ENCODE data around the gene KCNH1.

The KCNH1 gene

DNA sequence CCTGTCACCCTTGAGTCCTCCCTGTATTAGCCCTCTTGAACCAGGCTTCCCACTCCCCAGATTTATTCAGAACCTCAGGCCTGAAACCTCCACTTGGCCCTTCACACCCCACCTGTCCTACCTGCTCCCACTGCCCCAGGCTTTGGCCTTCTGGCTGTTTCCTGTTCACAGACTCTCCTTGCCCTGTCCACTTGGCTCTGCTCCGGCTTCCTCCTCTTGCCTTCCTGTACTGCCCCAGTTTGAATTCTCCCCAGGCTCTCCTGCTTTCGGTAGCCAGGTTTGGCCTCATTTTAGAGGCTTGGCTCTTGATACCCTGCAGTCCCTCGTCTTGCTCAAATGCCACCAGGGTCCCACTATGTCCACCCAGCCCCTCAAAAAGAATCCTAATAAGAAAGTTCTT, 385.2 kb downstream of the KCNH1 start:
- DNase-seq = no peak

DNA sequence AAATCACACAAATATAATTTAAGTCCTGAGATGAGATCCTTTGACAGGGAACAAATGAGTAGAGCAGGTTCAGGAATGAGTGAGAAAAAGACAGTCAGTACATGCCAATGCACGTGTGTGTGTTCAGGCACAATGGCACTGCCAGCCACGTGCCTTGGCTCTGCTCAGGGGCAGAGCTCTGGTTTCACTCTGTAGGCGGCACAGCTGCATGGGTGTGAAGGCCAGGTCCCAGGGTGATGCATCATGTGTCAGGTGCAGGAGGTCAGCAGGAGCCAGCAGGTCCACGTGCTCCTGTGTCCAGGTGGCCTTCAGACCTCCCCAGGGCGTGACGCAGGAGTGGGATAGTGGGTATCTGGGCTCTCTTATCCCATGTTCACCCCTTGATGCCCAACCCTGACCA, 386.1 kb downstream of the KCNH1 start:
- DNase-seq = no peak

DNA sequence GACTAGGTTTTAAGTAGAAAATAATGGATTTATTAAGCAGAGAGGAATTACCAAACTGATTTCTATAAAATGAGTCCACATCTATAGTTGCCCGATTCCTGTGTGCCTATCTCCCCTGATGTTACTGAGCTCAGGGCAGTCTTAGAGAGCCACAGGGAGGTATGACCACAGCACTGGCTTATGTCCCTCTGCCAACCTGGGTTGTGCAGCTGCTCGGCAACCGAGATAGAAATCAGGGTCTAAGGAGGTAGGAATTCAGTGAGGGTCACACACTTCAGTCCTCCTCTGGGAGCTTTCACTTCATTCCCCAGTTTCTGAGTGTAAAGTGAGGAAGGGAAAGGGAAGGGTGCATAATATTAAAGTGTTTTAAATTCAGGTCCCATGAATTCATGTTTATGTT, 386.8 kb downstream of the KCNH1 start:
- no peak for DNase-seq

DNA sequence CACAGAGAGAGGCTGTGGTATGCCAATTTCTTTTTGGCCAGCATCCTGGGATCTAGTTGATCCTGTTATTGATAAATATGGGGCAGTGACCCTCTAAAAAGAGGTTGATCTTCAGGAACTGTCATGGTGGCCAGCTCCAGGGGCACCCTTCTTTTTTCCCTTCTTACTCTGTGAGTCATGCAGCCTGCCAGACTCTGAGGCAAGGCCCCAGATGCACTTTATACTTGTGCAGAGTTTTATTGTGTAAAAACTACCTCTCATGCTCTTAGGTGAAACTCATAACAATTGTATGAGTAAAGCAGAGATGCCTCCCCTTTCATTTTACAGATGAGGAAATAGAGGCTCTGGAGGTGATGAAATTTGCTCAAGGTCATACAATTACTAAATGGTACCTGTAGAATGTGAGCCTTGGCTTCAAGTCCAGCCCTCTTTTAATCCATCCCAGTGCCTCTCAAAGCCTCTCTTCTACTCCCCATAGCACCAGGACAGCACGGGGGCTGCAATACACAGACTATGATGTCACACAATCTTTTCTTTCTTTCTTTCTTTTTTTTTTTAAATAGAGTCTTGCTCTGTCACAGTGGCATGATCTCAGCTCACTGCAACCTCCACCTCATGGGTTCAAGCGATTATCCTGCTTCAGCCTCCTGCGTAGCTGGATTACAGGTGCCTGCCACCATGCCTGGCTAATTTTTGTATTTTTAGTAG, 387.8 kb downstream of the KCNH1 start:
- DNase-seq = no peak

DNA sequence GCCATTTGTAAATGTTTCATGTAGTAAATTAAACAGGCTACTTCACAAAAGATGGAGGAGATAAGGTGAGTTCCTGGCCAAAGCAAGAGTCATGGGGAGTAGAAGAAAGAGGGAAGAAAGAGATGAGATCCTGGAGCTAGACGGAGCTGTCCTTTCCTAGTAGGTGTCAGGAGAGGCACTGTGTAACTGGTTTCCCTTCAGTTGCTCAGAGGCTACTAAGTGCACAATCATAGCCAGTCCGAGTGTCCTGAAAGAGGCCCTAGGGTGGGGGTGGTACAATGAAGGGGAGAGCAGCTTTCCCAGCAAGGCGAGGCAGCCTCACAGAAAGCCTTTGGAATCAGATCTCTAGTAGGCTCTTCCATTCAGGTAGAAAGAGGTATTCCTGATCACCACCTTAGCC, 390.9 kb downstream of the KCNH1 start:
- no peak for DNase-seq

DNA sequence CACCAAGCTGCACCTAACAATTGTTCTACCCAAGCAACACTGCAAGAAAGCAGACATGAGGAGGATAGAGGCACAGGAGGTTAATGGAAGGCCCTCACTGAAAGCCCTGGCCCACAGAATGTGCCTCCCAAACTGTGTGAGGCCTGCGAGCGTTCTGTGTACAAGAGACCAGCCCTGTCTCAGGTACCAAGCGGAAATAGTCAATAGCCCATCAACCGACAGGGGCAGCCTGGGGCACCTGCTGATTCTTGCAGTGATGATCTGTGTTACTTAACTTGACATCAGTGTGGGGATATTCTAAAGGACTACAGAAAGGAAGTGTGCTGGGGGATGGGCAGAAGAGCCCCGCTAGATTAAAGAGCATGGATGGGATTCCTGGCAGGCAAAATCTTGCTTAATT, 392.4 kb downstream of the KCNH1 start:
- DNase-seq = no peak

DNA sequence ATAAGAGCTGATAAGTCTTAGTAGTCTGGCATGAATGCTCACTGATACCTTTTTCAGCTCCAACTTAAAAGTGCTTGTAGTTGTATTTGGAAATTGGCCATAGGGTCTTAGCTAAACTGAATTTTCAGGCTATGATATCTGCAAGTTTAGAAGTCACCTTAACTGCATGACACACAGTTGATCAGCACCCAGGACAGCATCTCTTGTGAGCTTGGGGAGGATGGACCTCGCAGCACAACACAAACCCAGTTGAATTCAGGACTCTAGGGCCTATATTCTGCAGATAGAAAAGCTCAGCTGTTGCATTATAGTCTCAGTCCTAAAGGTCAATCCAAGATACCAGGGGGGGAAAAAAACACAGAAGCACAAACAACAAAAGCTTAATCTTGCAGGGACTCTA, 394.3 kb downstream of the KCNH1 start:
- DNase-seq = no peak

DNA sequence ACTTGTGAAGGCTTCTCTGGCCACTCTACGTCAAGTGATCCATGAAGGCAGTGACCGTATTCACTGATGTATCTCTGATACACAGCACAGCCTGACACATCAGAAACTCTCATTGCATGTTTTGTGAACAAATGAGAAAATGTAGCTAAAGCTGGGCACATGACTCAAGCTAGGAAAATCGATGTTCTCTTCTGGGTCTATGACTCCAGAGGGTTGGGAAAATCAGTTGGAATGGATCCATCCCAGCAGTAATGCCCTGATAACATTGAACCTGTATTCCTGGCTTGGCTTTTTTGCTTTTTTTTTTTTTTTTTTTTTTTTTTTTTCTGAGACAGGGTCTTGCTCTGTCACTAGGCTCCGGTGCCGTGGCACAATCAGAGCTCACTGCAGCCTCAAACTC, 395.7 kb downstream of the KCNH1 start:
- DNase-seq = no peak

DNA sequence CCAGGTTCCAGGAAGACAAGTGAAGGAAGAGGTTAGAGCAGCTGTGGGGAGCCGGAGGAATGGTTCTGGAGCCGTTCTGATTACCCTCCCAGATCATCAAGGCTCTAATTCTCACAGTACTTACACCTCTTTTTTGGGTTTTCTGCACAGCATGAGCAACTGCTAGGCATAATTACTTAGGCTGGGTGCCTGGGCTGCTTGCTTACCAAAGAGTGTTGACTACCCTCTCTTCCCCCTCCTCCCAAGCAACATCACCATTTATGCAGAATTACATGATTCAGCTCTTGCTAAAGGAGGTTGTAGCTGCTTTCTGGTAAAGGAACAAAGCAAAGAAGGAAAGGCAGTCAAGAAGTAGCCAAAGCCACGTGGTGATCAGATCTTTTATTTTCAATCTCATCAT, 397.2 kb downstream of the KCNH1 start:
- DNase-seq = no peak

DNA sequence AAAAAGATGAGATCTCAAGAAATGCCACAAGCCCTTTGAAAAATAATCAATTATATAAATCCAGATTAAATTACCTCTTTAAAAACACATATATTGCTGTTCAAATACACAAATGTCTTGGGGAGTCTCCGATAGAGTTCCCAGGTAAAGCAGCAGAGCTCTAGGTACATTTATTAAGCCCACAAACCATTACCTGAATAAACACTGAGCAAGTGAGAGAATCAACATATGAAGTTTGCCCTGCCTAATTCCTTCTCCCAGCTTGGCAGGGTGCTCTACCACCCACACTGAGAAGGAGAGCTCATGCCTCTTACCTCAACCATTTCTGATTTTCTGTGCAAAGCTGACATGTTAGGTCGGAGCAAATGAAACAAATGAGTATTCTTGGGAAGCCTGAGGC, 402.4 kb downstream of the KCNH1 start:
- DNase-seq = no peak

DNA sequence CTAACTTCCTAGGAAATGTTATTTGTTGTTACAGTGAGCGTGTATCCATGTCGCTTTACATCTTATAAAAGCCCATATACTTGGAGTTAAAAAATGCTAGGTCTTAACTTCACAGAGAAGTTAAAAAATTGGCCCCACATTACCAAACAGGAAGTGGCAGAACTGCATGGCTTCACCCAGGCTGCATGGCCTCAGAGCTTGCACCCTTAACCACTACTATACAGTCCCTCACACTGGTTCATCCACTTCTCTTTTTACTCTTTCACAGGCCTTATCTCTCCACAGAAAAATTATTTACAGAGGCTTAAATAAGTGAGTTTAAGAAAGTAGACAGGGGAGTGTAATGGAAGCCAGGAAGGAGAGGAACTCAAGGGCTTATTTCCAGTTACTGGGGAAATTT, 402.8 kb downstream of the KCNH1 start:
- no peak for DNase-seq

DNA sequence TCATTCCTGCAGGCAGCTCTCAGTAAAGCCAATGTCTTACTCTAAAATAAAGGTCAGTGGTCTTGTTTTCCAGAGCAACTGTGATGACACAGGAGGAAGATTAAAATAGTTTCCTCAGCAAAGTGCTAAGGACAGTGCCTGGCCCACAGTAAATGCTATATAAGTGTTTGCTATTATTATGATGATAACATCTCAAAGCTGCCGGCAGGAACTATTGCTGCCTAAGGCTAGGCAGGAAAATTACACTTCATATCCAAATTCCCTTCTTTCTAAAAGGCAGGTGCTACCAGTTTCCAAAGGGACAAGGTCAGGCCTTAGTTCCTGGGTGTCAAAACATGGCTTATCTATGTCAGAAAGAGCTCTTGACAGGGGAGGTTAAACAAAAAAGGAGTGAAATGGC, 403.9 kb downstream of the KCNH1 start:
- no peak for DNase-seq

DNA sequence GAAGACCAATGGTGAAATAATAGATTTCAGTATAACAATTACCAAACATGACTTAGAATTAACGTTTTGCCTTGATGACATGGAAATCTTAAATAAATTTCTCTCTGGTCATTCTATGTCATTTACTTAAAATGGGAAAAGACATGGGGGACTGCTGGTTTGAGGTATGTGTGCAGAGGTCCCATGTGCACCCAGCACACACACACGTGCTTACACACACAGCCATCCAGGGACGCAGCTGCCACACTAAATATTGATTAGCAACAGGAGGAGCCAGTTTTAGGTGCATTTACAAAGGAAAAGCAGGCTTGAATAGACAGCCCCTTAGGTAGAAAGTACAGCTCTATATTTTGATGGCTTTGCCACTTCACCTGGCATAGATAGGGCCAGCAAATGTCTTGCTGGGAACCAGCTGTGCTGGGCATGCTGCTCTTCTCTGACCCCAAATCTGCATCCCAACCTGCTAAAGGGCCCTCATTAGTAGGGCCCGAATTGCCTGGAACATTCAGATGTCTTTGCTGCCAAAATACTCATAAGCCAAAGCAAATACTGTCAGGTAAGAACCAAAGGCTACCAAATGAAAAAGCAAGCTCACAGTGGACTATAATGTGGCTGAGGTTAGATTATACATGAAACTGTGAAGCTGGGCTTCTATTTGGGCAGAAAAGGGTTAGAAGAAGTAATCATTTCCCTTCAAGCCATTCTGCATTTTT, 405.4 kb downstream of the KCNH1 start:
- DNase-seq = no peak

DNA sequence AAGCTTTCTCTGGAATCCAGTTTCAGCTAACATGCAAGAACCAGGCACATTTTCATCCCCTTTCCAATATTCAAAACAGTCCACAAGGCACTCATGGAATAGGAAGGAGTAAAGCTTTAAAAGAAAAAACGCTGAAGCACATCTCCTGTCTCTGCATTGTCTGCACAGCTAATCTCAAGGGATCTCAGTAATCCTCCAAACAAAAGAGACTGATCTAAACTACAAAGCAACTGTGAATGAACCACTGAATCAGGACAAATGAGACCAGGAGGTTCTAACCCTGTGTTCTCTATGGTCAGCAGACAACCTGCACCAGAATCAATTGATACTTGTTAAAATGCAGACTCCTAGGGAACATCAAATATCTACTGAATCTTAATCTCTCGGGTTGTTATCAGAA, 406.2 kb downstream of the KCNH1 start:
- DNase-seq = no peak

DNA sequence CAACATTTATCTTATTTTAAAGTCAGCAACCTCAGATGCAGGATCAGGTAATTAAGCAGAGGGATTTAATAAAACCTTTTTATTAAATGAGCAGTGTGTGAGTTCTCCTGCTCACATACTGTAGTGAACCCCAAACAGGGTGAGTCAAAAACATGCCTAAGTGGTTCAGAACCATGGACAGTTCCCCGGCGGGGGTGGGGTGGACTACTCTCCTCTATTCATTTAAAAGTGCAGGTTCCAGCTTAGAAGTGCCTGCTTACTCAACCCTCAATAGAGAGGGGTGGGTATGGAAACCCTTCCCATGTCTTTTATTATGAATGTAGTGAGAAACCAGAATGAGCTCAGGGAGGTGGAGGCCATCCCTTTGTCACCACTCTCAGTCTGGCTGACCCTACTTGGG, 407.3 kb downstream of the KCNH1 start:
- no peak for DNase-seq

DNA sequence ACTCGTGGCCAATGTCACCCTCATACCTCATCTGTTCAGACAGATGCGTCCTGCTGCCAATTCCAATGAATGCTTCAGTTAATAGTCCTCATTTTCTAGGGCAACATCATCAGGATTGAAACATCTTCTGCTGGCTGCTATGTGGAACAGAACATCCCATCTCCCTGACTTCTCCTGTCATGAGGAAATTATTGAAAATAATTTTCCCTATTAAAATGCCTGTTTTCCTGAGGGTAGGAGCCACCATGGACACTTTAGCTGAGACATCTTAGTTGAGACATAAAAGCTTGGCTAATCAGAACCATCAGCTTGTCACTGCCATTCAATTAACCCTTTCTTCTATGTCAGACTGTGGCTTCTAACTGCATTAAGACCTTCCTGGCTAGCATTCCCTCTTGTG, 409.2 kb downstream of the KCNH1 start:
- DNase-seq = no peak

DNA sequence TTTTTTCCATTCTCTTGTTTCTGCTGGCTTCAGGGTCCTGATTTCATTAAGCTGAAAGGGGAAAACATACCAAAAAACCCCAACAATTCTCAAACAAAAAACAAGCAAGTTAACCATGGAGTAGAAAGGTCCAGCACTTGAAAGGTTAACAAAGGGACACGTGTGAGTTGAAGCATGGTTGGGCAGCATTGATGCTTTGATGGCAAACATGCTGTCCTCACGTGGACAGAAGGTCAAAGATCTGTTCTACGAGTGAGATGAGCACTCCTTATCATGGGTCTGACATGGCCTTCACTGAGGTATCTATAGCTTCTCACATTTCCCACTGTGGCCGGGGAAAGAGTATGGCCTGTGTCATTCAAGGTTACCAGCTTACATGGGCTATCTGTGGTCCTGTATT, 410.3 kb downstream of the KCNH1 start:
- DNase-seq = no peak

DNA sequence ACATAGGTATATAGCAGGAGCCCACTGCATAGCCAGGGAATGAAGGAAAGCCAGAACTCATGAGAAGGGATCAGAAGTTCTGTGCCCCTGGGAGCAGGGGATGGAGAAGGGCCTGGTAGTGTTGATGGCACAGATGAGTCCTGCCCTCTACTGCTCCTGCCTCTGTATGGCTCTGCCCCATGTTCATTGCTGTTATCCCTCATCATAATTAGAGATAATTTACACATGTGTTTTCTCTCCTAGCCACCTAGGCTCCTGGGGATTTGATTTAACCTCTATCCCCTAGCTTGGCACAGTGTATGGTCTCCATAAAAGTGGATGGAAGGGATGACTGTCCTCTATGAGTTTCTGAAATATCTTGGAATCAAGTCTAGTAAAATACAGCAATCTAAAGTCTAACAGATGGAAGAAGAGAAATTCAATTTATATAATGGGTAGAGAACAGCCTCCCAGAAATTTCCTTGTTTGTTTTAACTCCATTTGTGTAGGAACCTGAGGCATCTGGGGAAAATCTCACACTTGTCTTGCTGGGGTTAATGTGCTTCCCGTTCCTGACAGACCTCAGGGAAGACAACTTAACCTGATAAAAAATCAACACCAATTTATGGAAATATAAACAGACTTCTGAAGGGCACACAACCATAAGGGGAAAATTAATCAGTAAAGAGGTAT, 411.4 kb downstream of the KCNH1 start:
- no peak for DNase-seq

DNA sequence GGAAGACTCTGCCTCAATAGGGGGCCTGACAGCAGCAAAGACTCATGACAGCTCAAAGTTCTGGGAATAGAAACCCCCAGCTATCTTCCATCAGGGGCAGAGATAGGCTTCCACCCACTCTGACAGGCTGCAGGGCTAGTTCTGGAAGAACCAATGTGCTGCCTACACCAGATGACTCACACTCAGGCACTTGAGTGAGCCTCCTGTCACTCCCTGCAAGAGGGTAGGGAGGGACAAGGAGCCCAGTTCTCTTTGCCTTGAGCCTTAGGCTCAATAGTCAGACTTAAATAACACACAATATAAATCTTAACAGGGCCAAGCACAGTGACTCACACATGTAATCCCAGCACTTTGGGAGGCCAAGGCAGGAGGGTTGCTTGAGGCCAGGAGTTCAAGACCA, 418.9 kb downstream of the KCNH1 start:
- DNase-seq = no peak

DNA sequence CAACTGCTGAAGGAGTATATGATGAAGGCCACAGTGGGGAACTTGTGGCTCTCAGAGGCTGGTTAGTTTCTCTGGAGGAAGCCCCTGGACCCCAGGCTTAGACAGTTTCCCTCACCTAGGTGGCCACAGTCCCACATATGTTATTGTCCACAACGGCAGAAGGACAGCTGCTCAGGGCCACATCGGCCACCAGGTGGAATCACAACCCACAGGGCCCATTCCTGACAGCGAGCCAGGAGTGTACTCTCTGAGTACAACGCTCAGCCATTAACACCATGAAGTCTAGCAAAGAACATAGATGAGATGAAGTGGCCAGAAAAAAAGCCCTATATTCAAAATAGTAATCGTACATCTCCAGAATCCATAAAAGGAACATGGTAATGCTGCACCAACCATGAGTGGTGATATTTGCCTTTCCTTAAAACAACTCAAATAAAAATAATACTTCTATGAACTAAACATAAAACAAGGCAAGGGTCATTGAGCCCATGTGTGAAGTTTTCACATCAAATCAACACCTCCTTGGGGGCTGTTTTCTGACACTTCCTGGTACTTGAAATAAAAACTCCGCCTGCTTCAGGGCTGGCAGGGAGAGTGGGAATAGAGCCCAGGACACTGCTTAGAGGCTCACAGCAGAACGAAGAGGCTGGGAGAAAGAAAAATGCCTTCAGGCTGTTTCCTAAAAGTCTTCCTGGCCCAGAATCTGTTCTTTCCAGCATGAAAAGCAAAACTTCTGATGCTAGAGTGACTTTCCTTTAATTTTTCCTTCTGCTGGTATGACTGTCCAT, 421.9 kb downstream of the KCNH1 start:
- DNase-seq = no peak

DNA sequence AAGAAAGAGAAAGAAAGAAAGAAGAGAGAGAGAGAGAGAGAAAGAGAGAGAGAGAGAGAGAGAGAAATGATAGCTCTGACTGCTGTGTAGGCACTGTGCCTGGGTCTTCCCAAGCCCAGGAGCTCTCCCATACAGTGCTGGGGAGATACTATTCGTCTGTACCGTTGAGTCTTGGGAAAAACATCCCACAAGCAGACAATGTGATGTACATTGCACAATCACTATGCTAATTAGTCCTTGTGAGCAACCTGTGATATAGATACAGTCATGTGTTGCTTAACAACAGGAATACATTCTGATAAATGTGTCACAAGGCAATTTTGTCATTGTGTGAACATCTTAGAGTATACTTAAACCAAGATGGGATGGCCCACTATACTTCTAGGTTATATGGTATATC, 424.2 kb downstream of the KCNH1 start:
- DNase-seq = no peak

DNA sequence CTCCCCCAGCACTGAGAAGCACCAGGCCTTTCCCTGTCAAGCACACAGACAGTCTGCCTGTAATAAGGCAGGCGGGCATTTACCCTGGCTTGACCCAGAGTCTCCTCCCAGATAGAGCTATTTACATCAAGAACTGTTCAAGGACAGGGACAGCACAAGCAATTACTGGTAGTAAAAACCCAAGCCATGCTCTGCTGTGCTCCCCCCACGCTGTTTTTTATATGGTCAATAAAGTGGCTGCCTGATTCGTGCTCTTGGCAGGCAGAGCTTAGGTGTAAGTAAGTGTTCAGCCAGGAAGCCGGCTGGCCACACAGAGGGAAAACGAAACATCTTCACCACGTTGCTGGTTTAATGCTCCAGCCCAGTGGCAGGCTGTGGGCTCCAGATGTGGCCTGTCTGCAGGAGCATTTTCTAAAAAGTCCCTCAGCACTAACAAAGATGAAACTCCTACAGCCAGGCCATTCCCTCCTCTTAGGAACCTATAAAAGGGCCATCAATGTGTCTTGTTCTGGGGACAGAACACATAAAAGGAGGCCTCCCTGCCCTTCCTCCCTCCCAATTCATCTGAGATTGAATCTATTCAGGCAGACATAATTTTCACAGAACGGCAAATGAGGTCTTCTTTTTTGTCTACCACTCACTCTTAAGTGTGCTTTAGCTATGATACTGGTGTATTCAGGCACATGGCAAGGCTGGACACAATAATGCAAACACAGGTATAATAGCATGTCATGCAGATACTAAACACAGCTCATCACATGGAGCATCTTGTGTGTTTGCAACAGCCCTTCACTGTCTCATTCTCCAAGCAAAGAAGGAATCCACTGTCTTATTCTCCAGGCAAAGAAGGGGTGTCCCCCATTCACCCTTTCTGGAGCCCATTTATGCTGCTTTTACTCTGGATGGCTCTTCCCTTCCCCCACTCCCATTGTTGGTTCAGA, 426.4 kb downstream of the KCNH1 start:
- no peak for DNase-seq
